ENCODE data around the gene BZW1.

BZW1 gene

DNA sequence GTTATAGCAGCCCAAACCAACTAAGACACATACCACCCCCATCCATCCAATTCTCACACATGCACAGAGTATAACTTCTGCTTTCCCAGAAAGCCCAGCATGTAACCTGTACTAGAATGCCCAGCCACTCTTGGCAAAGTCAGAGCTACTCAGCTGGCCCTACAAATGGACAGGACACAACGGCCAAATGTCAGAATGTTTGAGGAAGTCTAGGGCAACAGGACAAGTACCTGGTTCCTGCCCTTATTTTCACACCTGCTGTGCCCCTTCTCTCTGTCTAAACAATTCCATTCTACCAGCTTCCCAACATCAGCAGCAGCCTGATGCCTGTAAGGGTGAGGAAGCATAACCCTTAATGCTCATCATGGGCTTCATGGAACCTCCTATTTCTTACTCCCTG, 15.1 kb upstream of the BZW1 start:
- H3K27me3 ChIP-seq (ENCODE audit: insufficient read depth, poor library complexity, severe bottlenecking): no peaks in the 10 kb centered on the region
- DNase-seq (ENCODE audit: low read depth in 1 of 2, low spot score in 1 of 2): no peak
- no peak overlapping the region for H3K27ac ChIP-seq (replicated peaks)
- no peak overlapping the region for H3K4me3 ChIP-seq (replicated peaks; ENCODE audit: insufficient read depth, low read length)
- TF ChIP-seq GABPA (IDR thresholded peaks at IDR 0.05; ENCODE audit: low read depth) (no peak), SPI1 (IDR thresholded peaks at IDR 0.05; ENCODE audit: borderline replicate concordance, low read depth) (no peak), POLR2AphosphoS5 (IDR thresholded peaks at IDR 0.05; ENCODE audit: low read depth) (no peak)
- TF ChIP-seq, protein P1, sequence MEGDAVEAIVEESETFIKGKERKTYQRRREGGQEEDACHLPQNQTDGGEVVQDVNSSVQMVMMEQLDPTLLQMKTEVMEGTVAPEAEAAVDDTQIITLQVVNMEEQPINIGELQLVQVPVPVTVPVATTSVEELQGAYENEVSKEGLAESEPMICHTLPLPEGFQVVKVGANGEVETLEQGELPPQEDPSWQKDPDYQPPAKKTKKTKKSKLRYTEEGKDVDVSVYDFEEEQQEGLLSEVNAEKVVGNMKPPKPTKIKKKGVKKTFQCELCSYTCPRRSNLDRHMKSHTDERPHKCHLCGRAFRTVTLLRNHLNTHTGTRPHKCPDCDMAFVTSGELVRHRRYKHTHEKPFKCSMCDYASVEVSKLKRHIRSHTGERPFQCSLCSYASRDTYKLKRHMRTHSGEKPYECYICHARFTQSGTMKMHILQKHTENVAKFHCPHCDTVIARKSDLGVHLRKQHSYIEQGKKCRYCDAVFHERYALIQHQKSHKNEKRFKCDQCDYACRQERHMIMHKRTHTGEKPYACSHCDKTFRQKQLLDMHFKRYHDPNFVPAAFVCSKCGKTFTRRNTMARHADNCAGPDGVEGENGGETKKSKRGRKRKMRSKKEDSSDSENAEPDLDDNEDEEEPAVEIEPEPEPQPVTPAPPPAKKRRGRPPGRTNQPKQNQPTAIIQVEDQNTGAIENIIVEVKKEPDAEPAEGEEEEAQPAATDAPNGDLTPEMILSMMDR (IDR thresholded peaks at IDR 0.05; ENCODE audit: insufficient read depth, low read length): no peak
- TF ChIP-seq, protein P2, sequence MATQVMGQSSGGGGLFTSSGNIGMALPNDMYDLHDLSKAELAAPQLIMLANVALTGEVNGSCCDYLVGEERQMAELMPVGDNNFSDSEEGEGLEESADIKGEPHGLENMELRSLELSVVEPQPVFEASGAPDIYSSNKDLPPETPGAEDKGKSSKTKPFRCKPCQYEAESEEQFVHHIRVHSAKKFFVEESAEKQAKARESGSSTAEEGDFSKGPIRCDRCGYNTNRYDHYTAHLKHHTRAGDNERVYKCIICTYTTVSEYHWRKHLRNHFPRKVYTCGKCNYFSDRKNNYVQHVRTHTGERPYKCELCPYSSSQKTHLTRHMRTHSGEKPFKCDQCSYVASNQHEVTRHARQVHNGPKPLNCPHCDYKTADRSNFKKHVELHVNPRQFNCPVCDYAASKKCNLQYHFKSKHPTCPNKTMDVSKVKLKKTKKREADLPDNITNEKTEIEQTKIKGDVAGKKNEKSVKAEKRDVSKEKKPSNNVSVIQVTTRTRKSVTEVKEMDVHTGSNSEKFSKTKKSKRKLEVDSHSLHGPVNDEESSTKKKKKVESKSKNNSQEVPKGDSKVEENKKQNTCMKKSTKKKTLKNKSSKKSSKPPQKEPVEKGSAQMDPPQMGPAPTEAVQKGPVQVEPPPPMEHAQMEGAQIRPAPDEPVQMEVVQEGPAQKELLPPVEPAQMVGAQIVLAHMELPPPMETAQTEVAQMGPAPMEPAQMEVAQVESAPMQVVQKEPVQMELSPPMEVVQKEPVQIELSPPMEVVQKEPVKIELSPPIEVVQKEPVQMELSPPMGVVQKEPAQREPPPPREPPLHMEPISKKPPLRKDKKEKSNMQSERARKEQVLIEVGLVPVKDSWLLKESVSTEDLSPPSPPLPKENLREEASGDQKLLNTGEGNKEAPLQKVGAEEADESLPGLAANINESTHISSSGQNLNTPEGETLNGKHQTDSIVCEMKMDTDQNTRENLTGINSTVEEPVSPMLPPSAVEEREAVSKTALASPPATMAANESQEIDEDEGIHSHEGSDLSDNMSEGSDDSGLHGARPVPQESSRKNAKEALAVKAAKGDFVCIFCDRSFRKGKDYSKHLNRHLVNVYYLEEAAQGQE (IDR thresholded peaks at IDR 0.05; ENCODE audit: insufficient replicate concordance, low read depth): no peak

DNA sequence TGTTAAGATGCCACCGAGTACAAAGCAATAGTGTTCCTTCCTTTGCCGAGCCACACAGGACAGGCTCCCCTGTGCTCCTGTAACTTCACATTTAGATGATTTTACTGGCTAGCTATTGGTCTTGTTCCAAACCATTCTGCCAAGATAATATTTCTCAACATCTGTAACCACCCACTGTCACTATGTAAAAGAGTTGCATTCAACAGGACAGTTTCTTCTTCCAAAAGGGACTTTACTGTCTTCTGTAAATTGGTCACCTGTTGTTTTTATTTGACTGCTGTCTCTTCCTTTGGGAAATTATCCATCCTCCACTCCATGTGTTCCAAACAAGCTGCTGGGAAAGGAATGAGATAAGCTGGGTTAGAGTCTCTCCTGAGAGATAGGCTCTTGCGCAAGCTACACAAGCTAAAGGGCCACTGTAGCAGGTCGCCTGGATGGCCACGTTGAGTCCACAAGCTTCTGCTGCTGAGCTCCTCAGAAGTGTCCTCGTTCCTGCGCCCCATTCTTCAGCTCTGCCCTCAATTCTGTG, 14.4 kb upstream of the BZW1 start:
- Histone ChIP-seq H3K4me3 (replicated peaks; ENCODE audit: insufficient read depth, low read length) (no peak overlapping the region), H3K27ac (replicated peaks) (no peak overlapping the region), H3K27me3 (ENCODE audit: insufficient read depth, poor library complexity, severe bottlenecking) (no peaks in the 10 kb centered on the region)
- TF ChIP-seq, protein P2 (IDR thresholded peaks at IDR 0.05; ENCODE audit: insufficient replicate concordance, low read depth): no peak
- TF ChIP-seq, protein P1 (IDR thresholded peaks at IDR 0.05; ENCODE audit: insufficient read depth, low read length): no peak
- TF ChIP-seq GABPA (IDR thresholded peaks at IDR 0.05; ENCODE audit: low read depth): no peak
- TF ChIP-seq SPI1 (IDR thresholded peaks at IDR 0.05; ENCODE audit: borderline replicate concordance, low read depth): no peak
- TF ChIP-seq POLR2AphosphoS5 (IDR thresholded peaks at IDR 0.05; ENCODE audit: low read depth): no peak
- peak in 1 of 2 experiments; percentile 24 for DNase-seq (ENCODE audit: low read depth in 1 of 2, low spot score in 1 of 2)

DNA sequence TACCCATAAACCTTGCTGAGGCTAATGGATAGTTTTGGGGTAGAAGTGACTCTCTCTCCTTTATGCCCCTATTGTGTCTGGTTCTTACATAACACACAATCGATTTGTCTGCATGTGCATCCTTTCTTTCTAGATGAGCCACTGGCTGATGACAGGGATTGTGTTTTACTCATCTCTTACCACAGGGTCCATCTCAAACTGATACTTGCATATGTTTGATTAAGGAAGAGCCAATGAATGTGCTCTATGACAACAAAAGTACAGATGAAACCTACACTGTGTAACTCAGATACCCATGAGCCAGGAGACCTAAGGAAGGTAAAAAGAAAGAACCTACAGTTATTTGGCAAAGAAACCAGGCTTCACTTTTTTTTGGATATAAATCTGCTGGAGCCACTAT, 13.2 kb upstream of the BZW1 start:
- H3K27ac ChIP-seq (replicated peaks): no peak overlapping the region
- TF ChIP-seq GABPA (IDR thresholded peaks at IDR 0.05; ENCODE audit: low read depth) (no peak), POLR2AphosphoS5 (IDR thresholded peaks at IDR 0.05; ENCODE audit: low read depth) (no peak), SPI1 (IDR thresholded peaks at IDR 0.05; ENCODE audit: borderline replicate concordance, low read depth) (no peak)
- TF ChIP-seq, protein P2 (IDR thresholded peaks at IDR 0.05; ENCODE audit: insufficient replicate concordance, low read depth): no peak
- TF ChIP-seq, protein P1 (IDR thresholded peaks at IDR 0.05; ENCODE audit: insufficient read depth, low read length): no peak
- no peaks in the 10 kb centered on the region for H3K27me3 ChIP-seq (ENCODE audit: insufficient read depth, poor library complexity, severe bottlenecking)
- DNase-seq (ENCODE audit: low read depth in 1 of 2, low spot score in 1 of 2): no peak
- H3K4me3 ChIP-seq (replicated peaks; ENCODE audit: insufficient read depth, low read length): no peak overlapping the region

Measured in HL-60 (cell line).